Esophagus muscularis mucosa (tissue), 3 donors: ENCODE data around the gene IL12RB1.

Experiments used
- EP300 ChIP-seq: sonication (generic); formaldehyde crosslinking; IDR thresholded peaks from one replicate; pipeline ENCODE4 v1.6.1; 2017; ENCODE audit warnings: antibody characterized with exemption
- TF ChIP-seq, protein P1 (sequence below), 3 experiments: fragments of 200-600 bp in 2 of 3; fragments of 450-650 bp in 1 of 3; sonication (generic) in 2 of 3; IDR thresholded peaks; one replicate each; pipeline ENCODE4 v1.5.1; 2017 to 2019; ENCODE audit warnings: antibody characterized with exemption in 3 of 3, mild to moderate bottlenecking in 2 of 3, moderate library complexity in 1 of 3

DNA sequence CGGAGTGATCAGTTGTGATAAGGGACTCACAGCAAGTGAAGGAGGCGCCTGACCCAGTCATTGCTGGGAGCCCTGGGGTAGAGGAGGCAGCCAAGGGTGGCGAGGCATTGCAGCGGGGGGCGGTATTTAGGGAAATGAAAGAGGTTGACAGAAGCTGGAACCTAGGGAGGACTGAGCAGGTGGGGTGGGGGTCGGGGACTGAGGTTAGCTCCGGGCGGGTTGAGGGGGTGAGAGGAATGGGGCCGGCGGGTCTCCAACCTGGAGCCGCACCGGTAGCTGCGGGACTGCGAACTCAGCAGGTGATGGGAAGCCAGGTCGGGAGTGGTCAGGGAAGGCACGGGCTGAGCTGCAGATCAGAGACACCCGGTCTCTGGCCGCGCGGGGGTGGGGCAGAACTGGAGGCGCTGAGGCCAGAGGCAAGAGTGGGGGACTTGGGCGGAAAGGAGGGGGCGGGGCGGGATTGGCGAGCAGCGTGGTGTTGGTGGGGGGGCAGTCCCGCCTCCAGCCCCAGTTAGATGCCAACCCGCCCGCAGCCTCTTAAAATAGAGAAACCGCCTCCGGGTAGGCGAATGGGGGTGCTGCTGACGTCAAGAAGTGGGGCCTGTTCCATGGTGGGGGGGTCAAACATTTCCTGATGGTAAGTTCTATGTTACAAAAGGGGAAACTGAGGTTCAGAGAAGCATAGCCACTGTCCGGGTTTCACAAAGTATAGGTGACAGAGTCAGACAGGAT, 12.3 kb upstream of the IL12RB1 start:
- TF ChIP-seq, protein P1, sequence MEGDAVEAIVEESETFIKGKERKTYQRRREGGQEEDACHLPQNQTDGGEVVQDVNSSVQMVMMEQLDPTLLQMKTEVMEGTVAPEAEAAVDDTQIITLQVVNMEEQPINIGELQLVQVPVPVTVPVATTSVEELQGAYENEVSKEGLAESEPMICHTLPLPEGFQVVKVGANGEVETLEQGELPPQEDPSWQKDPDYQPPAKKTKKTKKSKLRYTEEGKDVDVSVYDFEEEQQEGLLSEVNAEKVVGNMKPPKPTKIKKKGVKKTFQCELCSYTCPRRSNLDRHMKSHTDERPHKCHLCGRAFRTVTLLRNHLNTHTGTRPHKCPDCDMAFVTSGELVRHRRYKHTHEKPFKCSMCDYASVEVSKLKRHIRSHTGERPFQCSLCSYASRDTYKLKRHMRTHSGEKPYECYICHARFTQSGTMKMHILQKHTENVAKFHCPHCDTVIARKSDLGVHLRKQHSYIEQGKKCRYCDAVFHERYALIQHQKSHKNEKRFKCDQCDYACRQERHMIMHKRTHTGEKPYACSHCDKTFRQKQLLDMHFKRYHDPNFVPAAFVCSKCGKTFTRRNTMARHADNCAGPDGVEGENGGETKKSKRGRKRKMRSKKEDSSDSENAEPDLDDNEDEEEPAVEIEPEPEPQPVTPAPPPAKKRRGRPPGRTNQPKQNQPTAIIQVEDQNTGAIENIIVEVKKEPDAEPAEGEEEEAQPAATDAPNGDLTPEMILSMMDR (IDR thresholded peaks at IDR 0.05), result no peak
- no peak for TF ChIP-seq EP300
